GM21737 (cell line): ENCODE results near the gene SFT2D3.

Source experiments
- ATAC-seq: cut with Tn5 transposase; IDR thresholded peaks from one replicate; pipeline ENCODE4 v1.9.1; 2021; ENCODE audit warnings: mild to moderate bottlenecking, moderate library complexity; ENCODE audit not compliant: unreplicated experiment

SFT2D3 gene

DNA sequence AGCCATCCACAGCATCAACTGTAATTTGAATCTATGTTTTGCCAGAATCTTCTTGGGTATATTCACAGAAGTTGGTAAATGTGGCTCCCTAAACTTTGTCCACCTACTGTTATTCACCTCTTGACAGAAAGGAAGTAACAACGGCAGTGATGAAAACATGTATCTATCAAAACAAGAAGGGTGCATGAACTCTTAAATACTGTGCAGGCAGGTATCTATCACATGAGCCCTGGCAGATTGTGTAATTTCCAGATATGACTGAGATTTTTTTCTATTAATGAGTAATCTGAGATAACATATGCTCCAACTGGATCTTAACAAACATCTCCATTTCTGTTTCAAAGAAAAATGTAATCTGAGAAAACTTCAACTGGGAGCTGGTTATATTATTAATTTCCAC is 36.6 kb downstream of the SFT2D3 start:
- ATAC-seq, result no peak

GRCh38 chr2:127739800-127740199 is 38.5 kb downstream of the SFT2D3 start:
- no peak for ATAC-seq

- no peak for ATAC-seq
Measured at GRCh38 chr2:127740665-127741288, 39.5 kb downstream of the SFT2D3 start.

GRCh38 chr2:127743477-127744026 is 42.3 kb downstream of the SFT2D3 start:
- ATAC-seq, result no peak

DNA sequence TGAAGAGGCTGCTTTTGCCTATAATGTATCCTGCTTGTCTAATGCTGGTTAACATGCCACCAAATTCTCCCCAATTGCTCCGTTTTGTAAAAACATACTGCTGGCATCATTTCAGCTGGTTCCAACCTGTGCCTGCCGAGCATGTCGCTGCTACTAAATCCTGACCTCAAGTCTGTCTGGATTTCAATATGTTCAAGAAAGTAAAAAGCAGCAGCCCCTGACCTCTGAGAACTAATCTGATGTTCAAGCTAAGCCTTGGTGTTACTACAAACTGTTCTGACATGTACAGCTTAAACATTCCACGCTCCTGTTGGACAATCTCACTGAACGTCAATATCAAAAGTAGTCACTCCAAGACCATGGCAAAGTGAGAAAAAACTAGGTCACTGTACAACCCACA is 46.3 kb downstream of the SFT2D3 start:
- ATAC-seq, result no peak

DNA sequence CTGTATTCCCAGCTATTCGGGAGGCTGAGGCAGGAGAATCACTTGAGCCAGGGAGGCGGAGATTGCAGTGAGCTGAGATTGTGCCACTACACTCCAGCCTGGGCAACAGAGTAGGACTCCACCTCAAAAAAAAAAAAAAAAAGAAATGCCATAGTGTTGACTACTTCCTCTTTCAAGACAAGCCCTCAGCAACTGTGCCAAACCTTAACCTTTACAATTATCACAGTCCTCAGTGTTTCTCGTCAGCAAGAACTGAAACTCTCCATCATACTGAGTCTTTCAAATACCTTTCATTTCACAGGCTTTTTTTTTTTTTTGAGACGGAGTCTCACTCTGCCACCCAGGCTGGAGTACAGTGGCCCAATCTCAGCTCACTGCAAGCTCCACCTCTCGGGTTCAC is 48.2 kb downstream of the SFT2D3 start:
- ATAC-seq, result peak; percentile 96

- ATAC-seq, result no peak
Measured at GRCh38 chr2:127753374-127753773, 52.1 kb downstream of the SFT2D3 start.

- ATAC-seq, result no peak
Measured at GRCh38 chr2:127754186-127754585, 52.9 kb downstream of the SFT2D3 start.
